GM18498 (cell line): Measurements from ENCODE around the gene C5orf15.
A peak's percentile ranks its signal among the peaks of the same experiment; 100 is the strongest.
"Not testable (repeated sequence)": the region's sequence is repeated elsewhere in the genome, so short reads cannot be mapped to it uniquely, and the experiment has no call there.

Source experiments
- ATAC-seq: cut with Tn5 transposase; IDR thresholded peaks from one replicate; pipeline ENCODE4 v1.9.1; 2021; ENCODE audit warnings: mild to moderate bottlenecking, moderate library complexity; ENCODE audit not compliant: unreplicated experiment

The C5orf15 gene

GRCh38 chr5:133963493-133964128 is 4.8 kb downstream of the C5orf15 start:
- ATAC-seq = no peak

DNA sequence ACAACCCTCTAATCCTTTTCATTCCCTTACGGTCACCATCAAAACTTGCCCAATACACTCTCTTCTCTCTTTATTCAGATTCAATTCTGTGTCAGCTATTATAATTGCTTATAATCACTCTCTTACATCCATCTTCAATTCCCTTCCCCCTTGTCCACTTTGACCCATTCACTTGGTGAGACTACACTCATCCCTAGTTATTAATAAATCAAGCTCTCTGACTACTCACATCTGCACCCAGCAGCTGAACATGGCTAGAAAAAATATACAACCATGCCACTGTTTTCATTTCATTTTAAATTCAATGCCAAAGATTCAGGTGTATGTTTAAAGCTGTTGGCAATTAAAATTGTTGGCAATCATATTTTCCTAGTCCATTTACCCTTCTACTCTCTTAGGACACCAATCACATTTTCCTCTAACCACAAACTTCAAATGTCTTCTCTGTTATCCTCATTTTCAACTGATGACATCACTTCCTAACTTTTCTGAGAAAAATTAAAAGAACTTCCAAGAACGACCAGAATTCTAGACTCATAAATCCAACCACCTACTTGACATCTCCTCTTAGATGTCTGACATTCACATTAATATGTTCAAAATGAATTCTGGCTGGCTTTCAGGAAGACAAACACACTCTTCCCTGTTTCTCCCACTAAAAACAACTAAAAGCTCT is 5.5 kb downstream of the C5orf15 start:
- ATAC-seq = no peak

DNA sequence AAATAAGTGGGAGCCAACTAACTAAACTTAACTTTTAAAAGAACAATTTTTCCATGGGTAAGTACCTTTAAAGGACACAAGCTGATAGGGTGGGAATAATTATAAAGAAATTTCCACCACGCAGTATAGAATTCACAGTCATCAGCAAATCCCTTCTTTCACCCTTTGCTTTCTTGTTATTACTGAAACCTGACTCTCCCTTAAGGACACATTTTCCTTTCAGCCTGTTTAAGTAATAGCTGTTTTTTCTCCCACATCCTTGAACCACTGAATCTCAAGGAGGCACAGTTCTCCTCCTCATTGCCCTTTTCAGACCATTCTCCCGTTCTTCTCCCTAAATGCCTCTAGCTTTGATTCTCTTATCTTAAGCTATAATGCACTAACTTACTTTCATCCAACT is 6.3 kb downstream of the C5orf15 start:
- no peak for ATAC-seq

DNA sequence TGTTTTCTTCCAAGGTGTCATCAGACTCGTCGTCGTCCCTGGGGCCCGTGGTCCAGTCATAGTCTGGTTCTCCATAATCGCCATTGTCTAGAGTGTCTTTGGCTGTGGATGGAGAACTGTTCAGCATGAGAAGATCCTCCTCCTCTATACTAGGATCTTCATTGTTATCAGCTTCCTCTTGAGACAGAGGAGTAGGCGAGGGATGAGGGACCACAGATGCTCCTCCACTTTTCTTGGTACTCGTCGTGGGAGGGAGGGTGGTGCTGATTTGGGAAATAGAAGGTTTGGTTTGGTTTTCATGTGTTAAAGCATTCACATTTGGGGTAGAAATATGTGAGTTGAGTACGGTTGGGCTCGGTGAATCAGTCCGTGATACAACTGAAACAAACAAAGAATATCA is 8.8 kb downstream of the C5orf15 start:
- ATAC-seq = no peak

DNA sequence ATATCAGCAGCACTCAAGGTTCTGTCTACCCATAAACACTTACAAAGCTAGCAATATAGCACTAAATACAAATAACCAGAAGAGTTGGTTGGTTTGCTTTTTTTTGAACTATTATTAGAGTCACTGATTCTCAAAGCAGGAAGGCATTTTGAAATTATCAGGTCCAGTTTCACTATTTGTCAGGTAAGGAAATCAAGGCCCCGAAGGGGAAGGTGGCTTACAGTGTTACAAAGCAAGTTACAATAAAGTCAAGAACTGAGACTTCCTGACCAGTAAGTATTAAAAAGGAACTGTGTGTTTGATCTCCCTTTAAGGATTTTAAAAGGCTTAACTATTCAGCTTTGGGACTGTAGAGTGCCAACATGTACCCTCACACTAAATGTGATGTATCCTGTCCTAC is 10.8 kb downstream of the C5orf15 start:
- peak; percentile 75 for ATAC-seq

DNA sequence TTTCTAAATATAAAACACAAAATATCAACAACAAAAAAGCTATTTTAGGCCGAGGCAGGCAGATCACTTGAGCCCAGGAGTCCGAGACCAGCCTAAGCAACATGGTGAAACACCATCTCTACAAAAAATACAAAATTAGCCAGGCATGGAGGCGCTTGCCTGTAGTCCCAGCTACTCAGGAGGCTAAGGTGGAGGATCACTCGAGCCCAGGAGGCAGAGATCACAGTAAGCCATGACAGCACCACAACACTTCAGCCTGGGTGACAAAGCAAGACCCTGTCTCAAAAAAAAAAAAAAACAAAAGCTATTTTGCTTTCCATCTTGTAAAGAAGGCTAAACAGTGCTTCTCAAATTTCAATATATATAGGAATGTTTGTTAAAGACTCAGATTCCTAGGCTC is 11.3 kb downstream of the C5orf15 start:
- ATAC-seq = peak; percentile 26

DNA sequence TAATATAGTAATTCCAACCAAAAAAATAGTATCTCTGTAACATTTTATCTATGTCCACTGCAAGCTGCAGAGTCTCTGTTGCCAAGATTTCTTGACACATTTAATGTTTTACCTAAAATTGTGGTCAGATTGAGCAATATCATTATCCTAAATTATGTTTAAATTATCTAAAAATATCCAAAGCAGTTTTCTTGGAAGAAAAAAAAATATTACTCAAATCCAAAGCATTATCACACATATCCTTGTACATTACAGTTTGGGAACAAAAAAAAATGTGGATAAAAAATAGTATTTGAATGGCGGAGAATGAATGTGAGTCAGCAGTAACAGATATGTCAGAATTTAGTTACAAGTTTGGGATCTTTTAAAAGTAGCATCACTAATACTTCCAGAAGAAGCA is 12.2 kb downstream of the C5orf15 start:
- ATAC-seq = not testable (repeated sequence)

- ATAC-seq = no peak
These were observed 14.8 kb downstream of the C5orf15 start for GRCh38 chr5:133953568-133954145.

DNA sequence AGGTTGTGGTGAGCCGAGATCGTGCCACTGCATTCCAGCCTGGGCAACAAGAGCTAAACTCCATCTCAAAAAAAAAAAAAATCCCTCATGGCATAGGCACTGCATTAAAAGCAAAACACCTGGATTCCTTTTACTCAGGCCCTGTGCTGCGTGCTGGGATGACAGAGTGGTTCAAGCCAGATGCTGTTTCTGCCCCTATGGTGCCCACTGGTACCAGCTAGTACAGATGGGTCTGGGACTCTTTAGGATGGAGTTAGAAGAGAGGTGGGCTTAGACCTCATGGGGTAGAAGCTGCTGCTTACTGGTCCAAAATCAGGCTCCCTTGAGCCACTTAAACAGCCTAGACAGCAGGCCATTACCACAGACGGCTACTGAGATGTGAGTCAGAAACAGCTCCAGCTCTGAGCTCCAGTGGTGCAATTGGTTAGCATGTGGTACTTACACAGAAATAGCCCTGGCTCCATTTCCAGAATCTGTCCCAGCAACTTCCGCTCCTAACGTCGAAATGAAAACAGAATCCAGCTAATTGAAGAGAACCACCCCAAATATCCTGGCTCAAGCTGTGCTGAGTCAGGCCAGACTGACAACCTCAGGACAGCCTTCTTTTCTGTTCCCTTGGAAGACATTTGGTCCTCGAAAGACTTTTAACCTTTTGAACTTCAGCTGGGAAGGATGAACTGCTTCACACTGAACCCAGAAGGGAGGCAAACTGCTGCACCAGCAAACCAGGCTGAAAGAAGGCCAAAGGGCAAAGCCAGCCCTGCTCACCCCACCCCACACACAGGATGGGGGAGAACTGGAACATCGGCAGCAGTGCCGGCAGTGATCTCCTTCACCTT is 15.5 kb downstream of the C5orf15 start:
- ATAC-seq = no peak

- no peak for ATAC-seq
These were observed 17.4 kb downstream of the C5orf15 start for GRCh38 chr5:133950821-133951612.

DNA sequence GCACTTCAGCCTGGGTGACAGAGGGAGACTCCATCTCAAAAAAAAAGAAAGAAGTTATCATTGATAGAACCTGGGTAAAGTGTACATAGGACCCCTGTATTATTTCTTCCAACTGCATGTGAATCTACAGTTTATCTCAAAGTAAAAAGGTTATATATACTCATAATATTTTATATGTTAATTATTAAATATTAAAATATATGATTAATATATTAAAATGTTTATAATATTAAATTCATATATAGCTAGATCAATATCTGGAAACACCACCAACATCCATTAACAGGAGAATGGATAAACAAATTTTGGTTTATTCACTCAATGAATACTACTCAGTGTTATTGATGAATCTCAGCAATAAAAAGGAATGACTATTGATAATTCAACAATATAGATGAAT is 19.7 kb downstream of the C5orf15 start:
- ATAC-seq = no peak

- no peak for ATAC-seq
These were observed 21.0 kb downstream of the C5orf15 start for GRCh38 chr5:133947431-133947841.

- no peak for ATAC-seq
These were observed 22.9 kb downstream of the C5orf15 start for GRCh38 chr5:133945568-133945967.

- ATAC-seq = peak; percentile 61
These were observed 23.9 kb downstream of the C5orf15 start for GRCh38 chr5:133944263-133945185.

DNA sequence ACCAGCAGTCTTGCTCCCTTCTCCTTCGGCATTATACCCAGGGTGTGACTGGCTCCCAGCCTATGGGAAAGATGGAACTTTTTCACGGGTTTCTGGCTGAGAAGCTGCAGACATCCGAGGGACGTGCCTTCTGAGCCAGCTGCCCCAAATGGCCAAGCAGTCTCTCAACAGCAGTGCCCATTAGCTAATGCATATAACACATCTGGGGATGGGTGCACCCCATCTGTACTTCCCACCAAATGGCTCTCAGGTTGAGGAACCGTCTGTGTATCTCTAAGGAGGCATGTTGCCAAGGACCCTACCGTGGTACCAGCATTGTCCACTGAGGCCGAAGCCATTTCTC is 25.0 kb downstream of the C5orf15 start:
- ATAC-seq = no peak

GRCh38 chr5:133942614-133943474 is 25.6 kb downstream of the C5orf15 start:
- no peak for ATAC-seq

GRCh38 chr5:133941456-133942196 is 26.8 kb downstream of the C5orf15 start:
- ATAC-seq = no peak

DNA sequence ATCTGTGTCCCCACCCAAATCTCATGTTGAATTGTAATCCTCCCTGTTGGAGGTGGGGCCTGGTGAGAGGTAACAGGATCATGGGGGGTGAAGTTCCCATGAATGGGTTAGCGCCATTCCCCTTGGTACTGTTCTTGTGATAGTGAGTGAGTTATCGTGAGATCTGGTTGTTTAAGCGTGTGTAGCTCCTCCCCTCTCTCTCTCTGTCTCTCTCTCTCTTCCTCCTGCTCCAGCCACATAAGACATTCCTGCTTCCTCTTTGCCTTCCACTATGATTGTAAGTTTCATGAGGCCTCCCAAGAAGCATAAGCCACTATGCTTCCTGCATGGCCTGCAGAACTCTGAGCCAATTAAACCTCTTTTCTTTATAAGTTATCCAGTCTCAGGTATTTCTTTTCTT is 28.8 kb downstream of the C5orf15 start:
- ATAC-seq = no peak
